GM12892 (cell line): Measurements from ENCODE around the gene WDR5.

ENCODE experiments used
- POLR2A ChIP-seq: IDR thresholded peaks from 2 replicates; pipeline ENCODE4 v1.6.1; 2011; ENCODE audit warnings: low read depth, low read length, control low read depth
- POLR2AphosphoS5 ChIP-seq: IDR thresholded peaks from 2 replicates; pipeline ENCODE4 v1.6.1; 2011; ENCODE audit warnings: low read depth, low read length, control low read depth
- TAF1 ChIP-seq: IDR thresholded peaks from 2 replicates; pipeline ENCODE4 v1.6.1; 2011; ENCODE audit warnings: low read depth, mild to moderate bottlenecking, control low read depth, low read length, borderline replicate concordance

DNA sequence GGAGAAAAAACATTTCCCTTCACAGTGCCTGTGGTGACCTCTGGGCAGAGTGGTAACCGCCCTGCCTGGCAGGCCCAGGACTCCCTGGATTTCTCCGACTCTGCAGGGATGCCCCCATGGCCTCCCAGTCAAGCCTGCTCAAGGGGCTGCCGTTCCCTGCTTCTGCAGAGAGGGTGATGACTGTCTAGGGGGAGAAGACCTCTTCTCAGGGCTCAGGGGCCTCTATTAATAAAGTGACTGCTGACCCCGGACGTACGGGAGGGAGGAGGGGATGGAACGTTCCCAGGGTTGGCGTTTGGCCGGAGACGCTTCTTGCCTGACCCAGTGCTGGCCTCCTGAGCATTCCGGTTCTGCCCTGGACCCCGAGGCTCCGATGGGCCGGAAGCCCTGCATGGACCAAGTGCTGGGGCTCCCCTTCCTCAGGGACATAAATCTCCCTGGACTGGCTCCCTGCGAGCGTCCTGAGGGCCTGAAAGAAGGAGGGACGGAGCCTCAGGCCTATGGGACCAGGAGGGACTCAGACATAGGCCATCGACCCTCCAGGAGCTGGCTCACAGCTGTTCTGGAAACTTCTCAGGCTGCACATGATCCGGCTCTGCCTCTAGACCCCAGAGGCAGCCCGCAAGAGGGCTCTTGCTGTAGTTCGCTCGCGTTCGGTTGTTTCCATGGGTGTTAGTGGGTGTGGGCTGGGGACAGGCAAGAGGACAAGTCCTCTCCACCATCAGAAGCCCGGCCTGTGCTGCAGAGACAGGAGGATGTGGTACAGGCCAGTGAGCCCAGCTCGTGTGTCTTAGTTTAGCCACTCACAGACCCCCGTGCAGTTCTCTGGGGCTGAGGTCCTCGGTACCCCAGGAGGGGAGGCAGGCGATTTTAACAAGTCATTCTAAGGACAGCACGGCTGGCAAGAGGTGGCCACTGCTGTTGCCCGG lies 36.6 kb downstream of the WDR5 start:
- TF ChIP-seq POLR2A (no peak), POLR2AphosphoS5 (no peak), TAF1 (no peak)
